Measurements from ENCODE around the gene TEX11.
"Not testable (repeated sequence)": the region's sequence is repeated elsewhere in the genome, so short reads cannot be mapped to it uniquely, and the experiment has no call there.

TEX11 gene

DNA sequence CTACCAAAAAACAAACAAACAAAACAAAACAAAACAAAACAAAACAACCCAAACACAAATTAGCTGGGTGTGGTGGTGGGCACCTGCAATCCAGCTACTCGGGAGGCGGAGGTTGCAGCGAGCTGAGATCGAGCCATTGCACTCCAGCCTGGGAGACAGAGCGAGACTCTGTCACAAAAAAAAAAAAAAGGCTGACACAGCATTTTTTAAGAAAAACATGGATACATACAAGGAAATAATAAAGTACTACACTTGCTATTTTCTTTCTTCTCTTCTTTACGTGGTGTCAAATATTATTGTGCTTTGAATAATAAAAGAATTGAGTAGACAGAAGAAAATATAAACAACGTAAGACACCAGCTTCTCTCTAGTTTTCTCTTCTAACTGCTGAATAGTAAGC lies 73.9 kb downstream of the TEX11 start:
- TF ChIP-seq JUND (IDR thresholded peaks at IDR 0.05; ENCODE audit: low read depth) = no peak
- DNase-seq (ENCODE audit: low read depth in 1 of 2, low spot score in 1 of 2) = no peak
- in situ Hi-C loops (cut with HindIII; ENCODE audit: low pct_unique_long_range_greater_than_20kb, low sequenced_read_pairs) = no loop called here

DNA sequence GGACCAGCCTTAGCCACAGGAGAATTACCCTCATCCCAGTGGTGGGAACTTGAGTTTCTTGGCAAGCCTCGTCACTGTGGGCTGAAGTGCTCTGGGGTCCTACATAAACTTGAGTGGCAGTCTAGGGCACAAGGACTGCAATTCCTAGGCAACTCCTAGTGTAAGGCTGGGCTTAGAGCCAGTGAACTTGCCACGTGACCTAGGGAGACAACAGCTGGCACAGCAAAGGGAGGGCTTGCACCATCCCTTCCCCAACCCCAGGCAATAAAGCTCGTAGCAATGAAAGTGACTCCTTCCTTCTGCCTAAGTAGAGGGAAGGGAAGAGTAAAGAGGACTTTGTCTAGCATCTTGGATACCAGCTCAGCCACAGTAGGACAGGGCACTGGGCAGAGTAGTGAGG lies 81.8 kb downstream of the TEX11 start:
- DNase-seq (ENCODE audit: low read depth in 1 of 2, low spot score in 1 of 2) = no peak
- in situ Hi-C loops (cut with HindIII; ENCODE audit: low pct_unique_long_range_greater_than_20kb, low sequenced_read_pairs) = no loop called here
- no peak for TF ChIP-seq JUND (IDR thresholded peaks at IDR 0.05; ENCODE audit: low read depth)

DNA sequence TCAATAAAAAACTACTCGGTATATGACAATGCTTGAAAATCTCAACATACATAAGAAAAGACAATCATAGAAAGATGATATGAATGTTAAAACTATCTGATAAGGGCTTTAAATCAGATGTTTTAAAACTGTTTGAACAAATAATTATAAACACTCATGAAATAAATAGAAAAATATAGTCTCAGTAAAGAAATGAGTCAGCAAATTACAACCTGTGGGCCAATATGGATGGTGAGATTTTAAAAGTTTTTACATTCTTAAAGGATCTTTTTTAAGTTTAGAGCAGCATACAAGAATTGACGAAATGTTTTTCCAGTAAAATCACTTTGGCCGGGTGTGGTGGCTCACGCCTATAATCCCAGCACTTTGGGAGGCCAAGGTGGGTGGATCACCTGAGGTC lies 83.1 kb downstream of the TEX11 start:
- DNase-seq (ENCODE audit: low read depth in 1 of 2, low spot score in 1 of 2) = no peak
- in situ Hi-C loops (cut with HindIII; ENCODE audit: low pct_unique_long_range_greater_than_20kb, low sequenced_read_pairs) = no loop called here
- no peak for TF ChIP-seq JUND (IDR thresholded peaks at IDR 0.05; ENCODE audit: low read depth)

DNA sequence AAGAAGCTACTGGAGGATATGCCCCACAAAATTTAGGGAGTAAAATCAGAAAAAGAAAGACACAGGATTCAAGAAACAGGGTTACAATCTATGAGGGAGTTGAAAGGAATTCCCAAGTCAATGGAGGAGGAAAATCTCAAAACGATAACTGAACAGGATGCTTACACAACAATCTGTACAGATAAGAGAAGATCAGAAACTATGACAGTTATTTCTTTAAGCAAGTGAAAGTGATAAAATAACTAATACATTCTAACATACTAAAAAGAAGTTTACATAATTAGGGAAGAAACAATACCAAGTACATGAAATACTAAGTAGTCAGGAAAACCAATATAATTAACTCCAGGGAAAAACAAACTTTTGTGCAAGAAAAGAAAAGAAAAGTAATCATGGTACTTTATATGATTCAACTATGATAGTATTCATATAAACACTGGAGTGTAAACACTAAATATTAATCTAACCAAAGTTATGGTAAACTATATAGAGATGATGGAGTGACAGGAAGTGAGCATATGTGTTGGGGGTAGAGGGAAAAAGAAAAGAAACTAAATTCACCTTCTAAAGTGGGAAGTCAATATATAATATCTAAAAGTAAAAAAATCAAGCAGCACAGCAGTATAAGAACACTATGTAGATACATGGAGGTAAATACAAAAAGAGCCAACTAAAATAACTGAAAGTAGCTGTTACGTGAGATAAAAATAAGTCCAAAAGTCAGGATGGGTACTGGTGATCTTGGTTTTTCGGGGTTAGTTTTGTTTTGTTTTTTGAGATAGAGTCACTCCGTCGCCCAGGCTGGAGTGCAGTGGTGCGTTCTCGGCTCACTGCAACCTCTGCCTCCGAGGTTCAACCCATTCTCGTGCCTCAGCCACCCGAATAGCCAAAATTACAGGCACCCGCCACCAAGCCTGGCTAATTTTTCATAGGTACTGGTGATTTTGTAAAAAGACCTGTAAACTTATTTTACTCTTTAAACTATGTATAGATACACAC lies 99.3 kb downstream of the TEX11 start:
- in situ Hi-C loops (cut with HindIII; ENCODE audit: low pct_unique_long_range_greater_than_20kb, low sequenced_read_pairs) = no loop called here
- DNase-seq (ENCODE audit: low read depth in 1 of 2, low spot score in 1 of 2) = no peak
- TF ChIP-seq JUND (IDR thresholded peaks at IDR 0.05; ENCODE audit: low read depth) = no peak

DNA sequence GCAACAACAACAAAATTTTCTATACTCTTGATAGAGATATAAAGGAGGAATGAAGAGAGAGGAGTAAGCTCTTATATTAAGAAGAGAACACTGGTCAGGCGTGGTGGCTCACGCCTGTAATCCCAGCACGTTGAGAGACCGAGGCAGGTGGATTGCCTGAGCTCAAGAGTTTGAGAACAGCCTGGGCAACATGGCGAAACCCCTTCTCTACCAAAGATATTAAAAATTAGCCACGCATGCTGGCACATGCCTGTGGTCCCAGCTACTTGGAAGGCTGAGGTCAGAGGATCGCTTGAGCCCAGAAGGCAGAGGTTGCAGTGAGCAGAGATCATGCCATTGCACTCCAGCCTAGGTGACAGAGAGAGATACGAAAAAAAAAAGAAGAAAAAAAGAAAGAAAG lies 102.4 kb downstream of the TEX11 start:
- no peak for TF ChIP-seq JUND (IDR thresholded peaks at IDR 0.05; ENCODE audit: low read depth)
- in situ Hi-C loops (cut with HindIII; ENCODE audit: low pct_unique_long_range_greater_than_20kb, low sequenced_read_pairs) = no loop called here
- no peak for DNase-seq (ENCODE audit: low read depth in 1 of 2, low spot score in 1 of 2)

DNA sequence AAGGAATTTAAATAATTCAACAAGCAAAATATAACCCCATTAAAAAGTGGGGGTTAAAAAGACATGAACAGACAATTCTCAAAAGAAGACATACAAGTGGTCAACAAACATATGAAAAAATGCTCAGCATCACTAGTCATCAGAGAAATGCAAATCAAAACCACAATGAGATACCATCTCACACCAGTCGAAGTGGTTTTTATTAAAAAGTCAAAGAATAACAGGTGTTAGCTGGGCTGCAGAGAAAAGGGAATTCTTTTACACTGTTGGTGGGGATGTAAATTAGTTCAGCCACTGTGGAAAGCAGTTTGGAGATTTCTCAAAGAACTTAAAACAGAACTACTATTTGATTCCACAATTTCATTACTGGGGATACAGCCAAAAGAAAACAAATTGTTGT lies 111.8 kb downstream of the TEX11 start:
- in situ Hi-C loops (cut with HindIII; ENCODE audit: low pct_unique_long_range_greater_than_20kb, low sequenced_read_pairs); DNase-seq (ENCODE audit: low read depth in 1 of 2, low spot score in 1 of 2): not testable (repeated sequence)

DNA sequence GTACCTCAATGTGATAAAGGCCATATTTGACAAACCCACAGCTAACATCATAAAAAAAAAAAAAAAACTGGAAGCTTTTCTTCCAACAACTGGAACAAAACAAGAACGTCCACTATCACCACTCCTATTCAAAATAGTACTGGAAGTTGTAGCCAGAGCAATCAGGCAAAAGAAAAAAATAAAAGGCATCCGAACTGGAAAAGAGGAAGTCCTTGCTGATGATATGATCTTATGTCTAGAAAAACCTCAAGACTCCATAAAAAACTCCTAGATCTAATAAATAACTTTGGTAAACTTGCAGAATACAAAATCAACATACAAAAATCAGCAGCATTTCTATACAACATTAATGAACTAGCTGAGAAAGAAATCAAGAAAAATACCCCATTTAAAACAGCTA lies 134.3 kb downstream of the TEX11 start:
- in situ Hi-C loops (cut with HindIII; ENCODE audit: low pct_unique_long_range_greater_than_20kb, low sequenced_read_pairs) = no loop called here
- DNase-seq (ENCODE audit: low read depth in 1 of 2, low spot score in 1 of 2) = no peak
- TF ChIP-seq JUND (IDR thresholded peaks at IDR 0.05; ENCODE audit: low read depth) = no peak

DNA sequence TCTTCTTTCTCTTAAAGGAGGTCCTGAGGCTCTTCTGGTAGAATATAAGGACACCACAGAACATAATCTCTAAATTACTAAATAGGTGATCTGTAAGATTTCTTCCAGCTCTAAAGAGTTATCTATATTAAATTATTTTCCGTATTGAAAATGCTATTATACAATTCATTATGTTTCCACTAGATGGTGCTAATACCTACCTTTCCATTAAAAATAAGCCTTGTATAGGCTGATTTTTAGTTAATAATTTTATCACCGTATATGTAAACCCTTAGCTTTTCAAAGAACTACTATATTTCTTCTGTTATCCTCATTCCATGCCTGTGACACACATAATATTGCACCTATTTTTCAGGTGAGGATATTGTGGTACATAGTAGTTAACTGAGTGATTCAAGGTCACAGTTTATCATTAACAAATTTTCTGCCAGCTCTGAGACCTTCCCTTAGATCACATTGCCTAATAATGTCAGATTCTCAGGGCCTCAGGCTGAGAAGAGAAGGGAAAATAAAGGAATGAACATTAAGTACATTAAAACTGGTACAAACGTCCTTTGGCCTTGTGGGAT lies 138.8 kb downstream of the TEX11 start:
- DNase-seq (ENCODE audit: low read depth in 1 of 2, low spot score in 1 of 2) = no peak
- no peak for TF ChIP-seq JUND (IDR thresholded peaks at IDR 0.05; ENCODE audit: low read depth)
- in situ Hi-C loops (cut with HindIII; ENCODE audit: low pct_unique_long_range_greater_than_20kb, low sequenced_read_pairs) = no loop called here

DNA sequence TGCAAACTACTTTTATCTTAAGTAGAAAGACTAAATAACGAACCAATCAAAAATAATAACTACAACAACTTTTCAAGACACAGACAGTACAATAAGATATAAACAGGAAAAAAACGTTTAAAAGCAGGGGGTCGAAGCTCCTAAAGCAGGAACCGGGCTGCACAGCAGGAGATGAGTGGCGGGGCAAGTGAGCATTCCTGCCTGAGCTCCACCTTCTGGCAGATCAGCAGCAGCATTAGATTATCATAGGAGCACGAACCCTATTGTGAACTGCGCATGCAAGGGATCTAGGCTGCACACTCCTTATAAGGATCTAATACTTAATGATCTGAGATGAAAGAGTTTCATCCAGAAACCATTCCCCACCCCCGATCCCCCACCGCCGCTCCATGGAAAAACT lies 146.2 kb downstream of the TEX11 start:
- DNase-seq (ENCODE audit: low read depth in 1 of 2, low spot score in 1 of 2) = no peak
- in situ Hi-C loops (cut with HindIII; ENCODE audit: low pct_unique_long_range_greater_than_20kb, low sequenced_read_pairs) = no loop called here
- TF ChIP-seq JUND (IDR thresholded peaks at IDR 0.05; ENCODE audit: low read depth) = no peak

DNA sequence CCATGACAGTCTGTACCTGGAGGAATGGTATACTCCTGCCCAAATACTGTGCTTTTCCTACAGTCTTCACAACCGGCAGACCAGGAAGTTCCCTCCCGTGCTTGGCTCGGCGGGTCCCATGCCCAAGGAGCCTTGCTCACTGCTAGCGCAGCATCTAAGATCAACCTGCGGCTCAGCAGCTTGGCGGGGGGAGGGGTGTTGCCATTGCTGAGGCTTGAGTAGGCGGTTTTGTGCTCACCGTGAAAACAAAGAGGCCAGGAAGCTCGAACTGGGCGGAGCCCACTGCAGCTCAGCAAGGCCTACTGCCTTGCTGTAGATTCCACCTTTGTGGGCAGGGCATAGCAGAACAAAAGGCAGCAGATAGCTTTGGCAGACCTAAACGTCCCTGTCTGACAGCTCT lies 152.7 kb downstream of the TEX11 start:
- DNase-seq (ENCODE audit: low read depth in 1 of 2, low spot score in 1 of 2) = no peak
- in situ Hi-C loops (cut with HindIII; ENCODE audit: low pct_unique_long_range_greater_than_20kb, low sequenced_read_pairs) = no loop called here
- TF ChIP-seq JUND (IDR thresholded peaks at IDR 0.05; ENCODE audit: low read depth) = no peak

DNA sequence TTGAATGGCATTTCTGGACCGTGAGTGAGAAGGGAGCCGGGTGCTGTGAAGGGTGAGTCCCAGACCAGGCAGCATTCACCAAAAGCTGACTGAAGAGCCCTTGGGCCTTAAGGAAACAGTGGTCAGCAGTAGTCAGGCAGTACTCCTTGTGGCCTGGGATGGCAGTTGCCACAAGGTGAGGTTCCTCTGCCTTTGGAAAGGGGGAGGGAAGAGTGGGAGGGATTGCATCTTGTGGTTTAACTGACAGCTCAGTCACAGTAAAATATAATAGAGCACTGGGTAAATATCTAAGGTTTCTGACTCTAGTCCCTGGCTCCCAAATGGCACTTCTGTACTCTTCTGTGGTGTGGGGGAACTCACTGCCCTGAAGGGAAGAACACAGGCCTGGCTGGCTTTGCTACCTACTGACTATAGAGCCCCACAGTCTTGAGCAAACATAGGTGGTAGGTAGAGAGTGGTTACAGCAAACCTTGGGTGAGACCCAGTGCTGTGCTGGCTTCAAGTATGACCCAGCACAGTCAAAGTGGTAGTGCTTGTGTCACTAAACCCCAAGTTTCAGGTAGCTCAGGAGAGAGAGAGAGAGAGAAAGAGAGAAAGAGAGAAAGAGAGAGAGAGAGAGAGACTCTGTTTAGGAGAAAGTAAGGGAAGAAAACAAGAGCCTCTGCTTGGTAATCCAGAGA lies 154.2 kb downstream of the TEX11 start:
- TF ChIP-seq JUND (IDR thresholded peaks at IDR 0.05; ENCODE audit: low read depth) = no peak
- in situ Hi-C loops (cut with HindIII; ENCODE audit: low pct_unique_long_range_greater_than_20kb, low sequenced_read_pairs) = no loop called here
- DNase-seq (ENCODE audit: low read depth in 1 of 2, low spot score in 1 of 2) = no peak

DNA sequence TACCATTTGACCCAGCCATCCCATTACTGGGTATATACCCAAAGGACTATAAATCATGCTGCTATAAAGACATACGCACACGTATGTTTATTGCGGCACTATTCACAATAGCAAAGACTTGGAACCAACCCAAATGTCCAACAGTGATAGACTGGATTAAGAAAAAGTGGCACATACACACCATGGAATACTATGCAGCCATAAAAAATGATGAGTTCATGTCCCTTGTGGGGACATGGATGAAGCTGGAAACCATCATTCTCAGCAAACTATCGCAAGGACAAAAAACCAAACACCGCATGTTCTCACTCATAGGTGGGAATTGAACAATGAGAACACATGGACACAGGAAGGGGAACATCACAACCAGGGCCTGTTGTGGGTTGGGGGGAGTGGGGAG lies 174.7 kb downstream of the TEX11 start:
- DNase-seq (ENCODE audit: low read depth in 1 of 2, low spot score in 1 of 2) = not testable (repeated sequence)

DNA sequence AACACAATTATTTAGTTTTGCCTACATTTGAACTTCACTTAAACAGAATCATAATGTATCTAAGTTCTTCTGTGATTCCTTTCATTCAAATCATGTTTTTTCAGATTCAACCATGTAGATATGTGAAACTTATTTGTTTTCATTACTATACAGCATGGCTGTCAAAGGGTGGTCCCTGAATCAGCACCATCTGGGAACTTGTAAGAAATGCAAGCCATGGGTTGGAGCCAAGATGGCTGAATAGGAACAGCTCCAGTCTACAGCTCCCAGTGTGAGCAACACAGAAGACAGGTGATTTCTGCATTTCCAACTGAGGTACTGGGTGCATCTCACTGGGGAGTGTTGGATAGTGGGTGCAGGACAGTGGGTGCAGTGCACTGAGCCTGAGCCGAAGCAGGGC lies 180.6 kb downstream of the TEX11 start:
- DNase-seq (ENCODE audit: low read depth in 1 of 2, low spot score in 1 of 2); in situ Hi-C loops (cut with HindIII; ENCODE audit: low pct_unique_long_range_greater_than_20kb, low sequenced_read_pairs): not testable (repeated sequence)

More for the DNA sequence above, 174.7 kb downstream of the TEX11 start:
- in situ Hi-C loops (cut with HindIII; ENCODE audit: low pct_unique_long_range_greater_than_20kb, low sequenced_read_pairs) = not testable (repeated sequence)

All from T47D (cell line).